ENCODE measurements around the gene RAB10. TPM values are rescaled to one million over a fixed set of nuclear protein-coding genes. Genes with fewer than 3 reads are reported as not detected.

Gene RAB10
- total and polyA plus RNA-seq, 3 donors from 2014 or later: 74.8 to 112 (median 96.8) TPM

- peaks cover 10% of the 10 kb centered on the region for H3K4me1 ChIP-seq
- intact Hi-C loops (cut with DNase I; ENCODE audit: low total_unique reads): no loop called here
- H3K36me3 ChIP-seq (ENCODE audit: low read depth, missing control alignments): no peaks in the 10 kb centered on the region
- peak overlapping the region in 1 of 2 donors; percentile 39 for H3K27ac ChIP-seq
- no peaks in the 10 kb centered on the region for H3K27me3 ChIP-seq
- DNase-seq: peak; percentile 45
- WGBS, 2 donors: 86 to 90% methylated on average over 2 of the region's 2 CpGs
- no peak for TF ChIP-seq POLR2A (IDR thresholded peaks at IDR 0.05)
- no peak overlapping the region for H3K4me3 ChIP-seq
- H3K9me3 ChIP-seq: no peaks in the 10 kb centered on the region
Measured at GRCh38 chr2:26008851-26009566, 24.9 kb upstream of the RAB10 start.

GRCh38 chr2:26009567-26009963, 24.3 kb upstream of the RAB10 start:
- DNase-seq: no peak
- TF ChIP-seq POLR2A (IDR thresholded peaks at IDR 0.05) (no peak), CTCF (IDR thresholded peaks at IDR 0.05) (no peak)
- H3K36me3 ChIP-seq (ENCODE audit: low read depth, missing control alignments): no peaks in the 10 kb centered on the region
- no peaks in the 10 kb centered on the region for H3K9me3 ChIP-seq
- H3K27ac ChIP-seq: no peak overlapping the region
- H3K27me3 ChIP-seq: no peaks in the 10 kb centered on the region
- H3K4me3 ChIP-seq: no peak overlapping the region
- WGBS, 2 donors: 77 to 80% methylated on average over 2 of the region's 2 CpGs
- peaks cover 10% of the 10 kb centered on the region for H3K4me1 ChIP-seq
- intact Hi-C loops (cut with DNase I; ENCODE audit: low total_unique reads): no loop called here

GRCh38 chr2:26010943-26011342, 22.9 kb upstream of the RAB10 start:
- intact Hi-C loops (cut with DNase I; ENCODE audit: low total_unique reads): no loop called here
- H3K4me1 ChIP-seq: peaks cover 20% of the 10 kb centered on the region
- no peak for DNase-seq
- H3K4me3 ChIP-seq: no peak overlapping the region
- 78 to 88% methylated on average over 3 of the region's 3 CpGs for WGBS, 2 donors
- peak overlapping the region in 1 of 2 donors; percentile 59 for H3K27ac ChIP-seq
- no peaks in the 10 kb centered on the region for H3K9me3 ChIP-seq
- H3K36me3 ChIP-seq (ENCODE audit: low read depth, missing control alignments): no peaks in the 10 kb centered on the region
- H3K27me3 ChIP-seq: no peaks in the 10 kb centered on the region
- TF ChIP-seq POLR2A (IDR thresholded peaks at IDR 0.05) (no peak), CTCF (IDR thresholded peaks at IDR 0.05) (no peak)

GRCh38 chr2:26011609-26011989, 22.3 kb upstream of the RAB10 start:
- no peaks in the 10 kb centered on the region for H3K27me3 ChIP-seq
- TF ChIP-seq POLR2A (IDR thresholded peaks at IDR 0.05): no peak
- TF ChIP-seq CTCF (IDR thresholded peaks at IDR 0.05): no peak
- H3K4me3 ChIP-seq: no peak overlapping the region
- no peak for DNase-seq
- H3K9me3 ChIP-seq: no peaks in the 10 kb centered on the region
- H3K4me1 ChIP-seq: peaks cover 23% of the 10 kb centered on the region
- H3K36me3 ChIP-seq (ENCODE audit: low read depth, missing control alignments): no peaks in the 10 kb centered on the region
- H3K27ac ChIP-seq: peak overlapping the region; percentile 11 to 59
- intact Hi-C loops (cut with DNase I; ENCODE audit: low total_unique reads): no loop called here
- 73 to 76% methylated on average over 6 of the region's 6 CpGs for WGBS, 2 donors

- TF ChIP-seq POLR2A (IDR thresholded peaks at IDR 0.05) (no peak), CTCF (IDR thresholded peaks at IDR 0.05) (no peak)
- no peaks in the 10 kb centered on the region for H3K27me3 ChIP-seq
- H3K4me3 ChIP-seq: no peak overlapping the region
- no peaks in the 10 kb centered on the region for H3K36me3 ChIP-seq (ENCODE audit: low read depth, missing control alignments)
- peak; percentile 91 for DNase-seq
- peak overlapping the region; percentile 41 to 59 for H3K27ac ChIP-seq
- intact Hi-C loops (cut with DNase I; ENCODE audit: low total_unique reads): no loop called here
- WGBS, 2 donors: 49 to 67% methylated on average over 14 of the region's 14 CpGs
- peaks cover 23% of the 10 kb centered on the region for H3K4me1 ChIP-seq
- H3K9me3 ChIP-seq: no peaks in the 10 kb centered on the region
Measured at GRCh38 chr2:26011990-26012856, 21.7 kb upstream of the RAB10 start.
